ENCODE results near the gene CASP8AP2. TPM values are rescaled to one million over a fixed set of nuclear protein-coding genes. Genes with fewer than 3 reads are reported as not detected.
"Not testable (repeated sequence)": the region's sequence is repeated elsewhere in the genome, so short reads cannot be mapped to it uniquely, and the experiment has no call there.

The CASP8AP2 gene
- total RNA-seq, 6 donors from 2014 or later: 9.6 to 26.5 (median 13.3) TPM

GRCh38 chr6:89894169-89894568 lies 64.5 kb downstream of the CASP8AP2 start, which contains the start of gene GJA10:
Gene GJA10 (plus strand): TSS chr6:89894469. CDS start chr6:89894469, 0 bp downstream.
- H3K4me1 ChIP-seq: no peaks in the 10 kb centered on the region
- no peak within 1 kb of the TSS for H3K4me3 ChIP-seq
- ATAC-seq (ENCODE audit: low FRiP score in 2 of 2) (no peak), DNase-seq (no peak)
- WGBS, 2 donors: 80 to 83% methylated on average over 1 of the region's 1 CpG
- no peaks in the 10 kb centered on the region for H3K27me3 ChIP-seq
- TF ChIP-seq POLR2AphosphoS5 (IDR thresholded peaks at IDR 0.05) (no peak), EP300 (IDR thresholded peaks at IDR 0.05) (no peak), POLR2A (IDR thresholded peaks at IDR 0.05) (no peak), CTCF (IDR thresholded peaks at IDR 0.05) (no peak)
- no peaks in the 10 kb centered on the region for H3K36me3 ChIP-seq
- H3K27ac ChIP-seq: no peak within 1 kb of the TSS
- no peaks in the 10 kb centered on the region for H3K9me3 ChIP-seq

- Histone ChIP-seq H3K27me3 (no peaks in the 10 kb centered on the region), H3K4me1 (no peaks in the 10 kb centered on the region), H3K27ac (no peak overlapping the region), H3K36me3 (no peaks in the 10 kb centered on the region), H3K9me3 (no peaks in the 10 kb centered on the region), H3K4me3 (no peak overlapping the region)
- peak in 1 of 2 donors; percentile 29 for ATAC-seq (ENCODE audit: low FRiP score in 2 of 2)
- no peak for DNase-seq
- TF ChIP-seq POLR2AphosphoS5 (IDR thresholded peaks at IDR 0.05): no peak
- TF ChIP-seq POLR2A (IDR thresholded peaks at IDR 0.05): no peak
- TF ChIP-seq CTCF (IDR thresholded peaks at IDR 0.05): no peak
- no peak for TF ChIP-seq EP300 (IDR thresholded peaks at IDR 0.05)
- WGBS, 2 donors: 40 to 56% methylated on average over 7 to 8 of the region's 8 CpGs
Observed at GRCh38 chr6:89895276-89895874, 65.7 kb downstream of the CASP8AP2 start.

- WGBS, 2 donors: 62 to 70% methylated on average over 10 of the region's 10 CpGs
- ATAC-seq (ENCODE audit: low FRiP score in 2 of 2); DNase-seq; H3K9me3 ChIP-seq; H3K36me3 ChIP-seq; H3K4me1 ChIP-seq; H3K27me3 ChIP-seq; H3K27ac ChIP-seq; H3K4me3 ChIP-seq: not testable (repeated sequence)
Observed at GRCh38 chr6:89910001-89910901, 80.6 kb downstream of the CASP8AP2 start.

GRCh38 chr6:89910902-89911240 lies 81.2 kb downstream of the CASP8AP2 start:
- H3K4me1 ChIP-seq: no peaks in the 10 kb centered on the region
- TF ChIP-seq POLR2A (IDR thresholded peaks at IDR 0.05): no peak
- TF ChIP-seq EP300 (IDR thresholded peaks at IDR 0.05): no peak
- TF ChIP-seq POLR2AphosphoS5 (IDR thresholded peaks at IDR 0.05): no peak
- TF ChIP-seq CTCF (IDR thresholded peaks at IDR 0.05): no peak
- 29 to 40% methylated on average over 1 of the region's 1 CpG for WGBS, 2 donors

GRCh38 chr6:89916136-89916920 lies 86.6 kb downstream of the CASP8AP2 start:
- Histone ChIP-seq H3K4me1 (no peaks in the 10 kb centered on the region), H3K36me3 (no peaks in the 10 kb centered on the region), H3K27me3 (no peaks in the 10 kb centered on the region), H3K27ac (no peak overlapping the region), H3K4me3 (no peak overlapping the region), H3K9me3 (peaks cover 0 to 17% (median 4%) of the 10 kb centered on the region in 4 donors)
- TF ChIP-seq POLR2AphosphoS5 (IDR thresholded peaks at IDR 0.05) (no peak), CTCF (IDR thresholded peaks at IDR 0.05) (no peak), EP300 (IDR thresholded peaks at IDR 0.05) (no peak), POLR2A (IDR thresholded peaks at IDR 0.05) (no peak)
- 99% methylated on average over 3 of the region's 3 CpGs for WGBS, 2 donors
- ATAC-seq (ENCODE audit: low FRiP score in 2 of 2) (no peak), DNase-seq (no peak)

More at GRCh38 chr6:89910902-89911240, 81.2 kb downstream of the CASP8AP2 start:
- H3K27ac ChIP-seq: no peak overlapping the region
- no peaks in the 10 kb centered on the region for H3K27me3 ChIP-seq
- H3K9me3 ChIP-seq: peaks cover 0 to 2% (median under 1%) of the 10 kb centered on the region in 4 donors
- DNase-seq (no peak), ATAC-seq (ENCODE audit: low FRiP score in 2 of 2) (no peak)
- no peak overlapping the region for H3K4me3 ChIP-seq
- H3K36me3 ChIP-seq: no peaks in the 10 kb centered on the region
